K562 (cell line): ENCODE results near the gene NR3C2. TPM values are rescaled to one million over a fixed set of nuclear protein-coding genes. Genes with fewer than 3 reads are reported as not detected.

Experiments used
- ATAC-seq: fragments of 200-7000 bp; cut with Tn5 transposase; 3 replicates; pipeline ENCODE4 v1.9.1; 2020; ENCODE audit warnings: moderate library complexity
- BruUV-seq: library from RNA; stranded (reverse); fragments of 400-500 nt; replicated peaks from 2 replicates; lab custom pipeline; 2021; lab: Mats Ljungman, UMichigan
- CTCF ChIA-PET: fragments of 300-600 bp; formaldehyde crosslinking; extraction: SDS; loops from one replicate; lab custom pipeline; 2021; ENCODE audit warnings: low intra/inter-chr PET ratio; lab: Yijun Ruan, JAX
- POLR2A ChIA-PET: fragments of 300-600, 350-650 bp; sonication (Branson Sonifier 250); formaldehyde crosslinking; extraction: SDS; loops from one replicate; lab custom pipeline; 2021; ENCODE audit warnings: antibody characterized with exemption, inconsistent platforms; lab: Yijun Ruan, JAX
- DNase-seq, 4 experiments: peaks; one replicate each; pipeline versions ENCODE4 v3.0.0 to v3.0.0-alpha.2; 2011 to 2018; ENCODE audit warnings: low spot score in 3 of 4, mixed read lengths in 3 of 4; ENCODE audit errors: extremely low read depth in 1 of 4
- FAIRE-seq: peaks from 2 replicates; lab custom pipeline; 2011; peaks lifted over from hg19 to GRCh38; lab: Jason Lieb, UNC
- H2AFZ ChIP-seq: 2 replicates; pipeline ENCODE4 v1.6.0; 2011; ENCODE audit warnings: low read depth, low read length, control low read depth, inconsistent platforms
- H3K27ac ChIP-seq: fragments of 200-600 bp; 3 replicates; pipeline ENCODE4 v1.8.0; 2011; ENCODE audit warnings: low read depth, mild to moderate bottlenecking, control low read depth, inconsistent platforms, low read length, moderate library complexity, mixed read lengths; ENCODE audit errors: extremely low read depth
- H3K27me3 ChIP-seq, 2 experiments: fragments of 300-600 bp in 1 of 2; 2 replicates in 1 of 2; 3 replicates in 1 of 2; pipeline versions ENCODE4 v1.6.0 to v1.8.0; 2011; ENCODE audit warnings: inconsistent platforms in 2 of 2, low read length in 2 of 2, mild to moderate bottlenecking in 1 of 2, mixed read lengths in 1 of 2, moderate library complexity in 1 of 2; ENCODE audit not compliant: control insufficient read depth in 2 of 2, insufficient read depth in 2 of 2
- H3K36me3 ChIP-seq: fragments of 300-600 bp; 3 replicates; pipeline ENCODE4 v1.8.0; 2011; ENCODE audit warnings: mild to moderate bottlenecking, low read length, inconsistent platforms; ENCODE audit not compliant: control insufficient read depth, insufficient read depth
- H3K4me1 ChIP-seq, 2 experiments: fragments of 200-600 bp in 1 of 2; replicated peaks in 1 of 2; 2 replicates in 1 of 2; 3 replicates in 1 of 2; pipeline versions ENCODE4 v1.5.1 to v1.8.0; 2011; ENCODE audit warnings: inconsistent platforms in 2 of 2, low read length in 2 of 2, mild to moderate bottlenecking in 1 of 2, mixed read lengths in 1 of 2, moderate library complexity in 1 of 2; ENCODE audit not compliant: control insufficient read depth in 2 of 2, insufficient read depth in 2 of 2
- H3K4me2 ChIP-seq: 2 replicates; pipeline ENCODE4 v1.6.1; 2011; ENCODE audit warnings: low read length, control low read depth, inconsistent platforms, mixed read lengths; ENCODE audit not compliant: insufficient read depth
- H3K4me3 ChIP-seq: fragments of 200-600 bp; sonication (generic), shearing (Covaris generic); 2 replicates; pipeline ENCODE4 v1.5.1; 2016; ENCODE audit warnings: control low read depth, inconsistent platforms
- H3K79me2 ChIP-seq: fragments of 200-600 bp; 3 replicates; pipeline ENCODE4 v1.8.0; 2011; ENCODE audit warnings: low read length, inconsistent platforms; ENCODE audit not compliant: control insufficient read depth, insufficient read depth
- H3K9ac ChIP-seq, 2 experiments: 2 replicates each; pipeline versions ENCODE4 v1.6.0 to v1.6.1; 2011; ENCODE audit warnings: low read depth in 2 of 2, low read length in 2 of 2, control low read depth in 1 of 2, inconsistent platforms in 1 of 2, mild to moderate bottlenecking in 1 of 2, mixed read lengths in 1 of 2; ENCODE audit not compliant: insufficient read depth in 1 of 2
- H3K9me1 ChIP-seq: one replicate; pipeline ENCODE4 v1.6.0; 2011; ENCODE audit warnings: inconsistent platforms, mild to moderate bottlenecking, low read length, moderate library complexity; ENCODE audit not compliant: control insufficient read depth, insufficient read depth
- H3K9me3 ChIP-seq: replicated peaks from 2 replicates; pipeline ENCODE4 v1.5.1; 2011; ENCODE audit warnings: low read depth, low read length, inconsistent platforms; ENCODE audit not compliant: control insufficient read depth, insufficient read depth
- H4K20me1 ChIP-seq: replicated peaks from 2 replicates; pipeline ENCODE4 v1.6.1; 2011; ENCODE audit warnings: low read length, inconsistent platforms, mixed read lengths; ENCODE audit not compliant: control insufficient read depth, insufficient read depth
- CBX2 ChIP-seq: fragments of 200-600 bp; sonication (generic); IDR thresholded peaks from one replicate; pipeline ENCODE4 v1.6.1; 2012; ENCODE audit warnings: mild to moderate bottlenecking, low read length, inconsistent platforms; ENCODE audit not compliant: insufficient read depth, poor library complexity, severe bottlenecking
- DACH1 ChIP-seq: fragments of 450-650 bp; IDR thresholded peaks from 2 replicates; pipeline ENCODE4 v1.6.1; 2018; ENCODE audit not compliant: partially characterized antibody
- MCM5 ChIP-seq: fragments of 450-650 bp; IDR thresholded peaks from 2 replicates; pipeline ENCODE4 v1.6.1; 2016; ENCODE audit warnings: low read depth
- PYGO2 ChIP-seq: fragments of 450-650 bp; IDR thresholded peaks from 2 replicates; pipeline ENCODE4 v1.6.1; 2016; ENCODE audit warnings: mild to moderate bottlenecking, missing genetic modification characterization, moderate library complexity, missing compliant biosample characterization
- STAT5B ChIP-seq: fragments of 250-450 bp; sonication (Bioruptor Pico); IDR thresholded peaks from 2 replicates; pipeline ENCODE4 v1.8.0; 2021; ENCODE audit warnings: mild to moderate bottlenecking, inconsistent platforms
- ZNF695 ChIP-seq: fragments of 450-650 bp; formaldehyde crosslinking; IDR thresholded peaks from 2 replicates; pipeline ENCODE4 v1.4.0; 2020; ENCODE audit warnings: mild to moderate bottlenecking, moderate library complexity
- WGBS: fragments of 100-300 bp; shearing (Covaris generic); methylation state at CpG from one replicate; pipeline ENCODE4 v1.1.6; 2016; ENCODE audit warnings: low coverage, mixed read lengths; ENCODE audit not compliant: insufficient coverage; ENCODE audit errors: missing lambda C conversion rate; 5-methylcytosine and 5-hydroxymethylcytosine counted together
- in situ Hi-C: fragments of 300-500 bp; cut with MboI; formaldehyde crosslinking; loops from 4 replicates; pipeline ENCODE4 v1.15.0; 2018; ENCODE audit warnings: inconsistent platforms, mixed read lengths
- intact Hi-C: fragments of 100-400 bp; cut with micrococcal nuclease; formaldehyde crosslinking; loops from 2 replicates; pipeline ENCODE4 v1.14.2; 2022
- polyA plus RNA-seq, 8 experiments: library from polyadenylated mRNA; depleted of rRNA in 4 of 8; stranded (reverse) in 5 of 8; unstranded in 3 of 8; fragments of >200 nt; fragmentation: Nextera tagmentation in 2 of 8; fragmentation: Illumina TruSeq in 1 of 8; extraction: Ambion mirVana in 2 of 8; extraction: Trizol in 1 of 8; gene quantifications; 2 replicates each; pipeline versions ENCODE4 v1.2.1 to v1.2.3, GENCODE V29; 2011 to 2014; ENCODE audit warnings: inconsistent platforms in 1 of 8, missing spikeins in 1 of 8
- total RNA-seq, 7 experiments: library from RNA; depleted of rRNA in 6 of 7; stranded (reverse); fragments of >200 nt in 6 of 7; fragmentation: Illumina TruSeq in 2 of 7; extraction: Trizol in 2 of 7; gene quantifications; 2 replicates each; pipeline versions ENCODE4 v1.2.1 to v1.2.3, GENCODE V29; 2011 to 2021; ENCODE audit warnings: low replicate concordance in 1 of 7
- TF ChIP-seq, protein P1 (sequence below): fragments of 450-650 bp; IDR thresholded peaks from 2 replicates; pipeline ENCODE4 v1.6.1; 2016; ENCODE audit warnings: low read depth, mild to moderate bottlenecking, moderate library complexity
- TF ChIP-seq, protein P2 (sequence below): fragments of 450-650 bp; formaldehyde crosslinking; IDR thresholded peaks from 2 replicates; pipeline ENCODE4 v1.4.0; 2022; ENCODE audit warnings: missing genetic modification characterization

NR3C2 gene
- total and polyA plus RNA-seq, 9 of the 15 experiments (the other 6 are each of a cell fraction or from before 2014, with no cell fraction given), result 0.01 to 0.28 (median 0.16) TPM; not detected in 2

DNA sequence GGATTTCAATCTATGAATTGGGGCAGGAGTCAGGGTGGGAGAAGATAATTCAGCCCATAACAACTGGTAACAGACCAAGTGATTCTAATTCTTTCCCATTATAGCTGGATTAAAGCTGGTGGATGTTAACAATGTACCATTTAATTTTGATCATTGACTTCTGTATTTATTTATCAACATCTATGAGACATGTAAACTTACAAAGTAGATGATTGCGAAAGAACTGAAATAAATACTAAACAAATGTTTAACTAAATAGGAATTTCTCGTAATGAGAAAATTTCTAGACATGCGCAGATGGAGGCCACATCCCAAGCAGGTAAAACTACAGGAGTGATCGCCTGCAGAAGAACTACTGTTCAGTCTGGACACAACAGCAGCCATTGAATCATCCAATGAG lies 107.1 kb downstream of the NR3C2 start:
- in situ Hi-C loops, result no loop called here
- DNase-seq, result no peak
- TF ChIP-seq, protein P1, sequence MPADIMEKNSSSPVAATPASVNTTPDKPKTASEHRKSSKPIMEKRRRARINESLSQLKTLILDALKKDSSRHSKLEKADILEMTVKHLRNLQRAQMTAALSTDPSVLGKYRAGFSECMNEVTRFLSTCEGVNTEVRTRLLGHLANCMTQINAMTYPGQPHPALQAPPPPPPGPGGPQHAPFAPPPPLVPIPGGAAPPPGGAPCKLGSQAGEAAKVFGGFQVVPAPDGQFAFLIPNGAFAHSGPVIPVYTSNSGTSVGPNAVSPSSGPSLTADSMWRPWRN, result no peak
- TF ChIP-seq DACH1, result no peak
- TF ChIP-seq, protein P2, sequence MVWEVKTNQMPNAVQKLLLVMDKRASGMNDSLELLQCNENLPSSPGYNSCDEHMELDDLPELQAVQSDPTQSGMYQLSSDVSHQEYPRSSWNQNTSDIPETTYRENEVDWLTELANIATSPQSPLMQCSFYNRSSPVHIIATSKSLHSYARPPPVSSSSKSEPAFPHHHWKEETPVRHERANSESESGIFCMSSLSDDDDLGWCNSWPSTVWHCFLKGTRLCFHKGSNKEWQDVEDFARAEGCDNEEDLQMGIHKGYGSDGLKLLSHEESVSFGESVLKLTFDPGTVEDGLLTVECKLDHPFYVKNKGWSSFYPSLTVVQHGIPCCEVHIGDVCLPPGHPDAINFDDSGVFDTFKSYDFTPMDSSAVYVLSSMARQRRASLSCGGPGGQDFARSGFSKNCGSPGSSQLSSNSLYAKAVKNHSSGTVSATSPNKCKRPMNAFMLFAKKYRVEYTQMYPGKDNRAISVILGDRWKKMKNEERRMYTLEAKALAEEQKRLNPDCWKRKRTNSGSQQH (CRISPR knock-in tag), result no peak
- TF ChIP-seq PYGO2 (tag), result no peak
- no peak for TF ChIP-seq ZNF695 (CRISPR knock-in tag)
- TF ChIP-seq STAT5B (CRISPR knock-in tag), result no peak
- TF ChIP-seq MCM5, result no peak
- TF ChIP-seq CBX2, result no peak
- H3K4me3 ChIP-seq, result no peak overlapping the region
- H3K79me2 ChIP-seq, result no peaks in the 10 kb centered on the region
- no peak overlapping the region for H3K4me2 ChIP-seq
- 5% methylated on average over 4 of the region's 4 CpGs for WGBS
- H3K9ac ChIP-seq, result no peak overlapping the region
- intact Hi-C loops, result no loop called here
- BruUV-seq, result no TSS peak
- H3K9me3 ChIP-seq, result no peaks in the 10 kb centered on the region
- H3K27ac ChIP-seq, result no peak overlapping the region
- H3K4me1 ChIP-seq, result no peaks in the 10 kb centered on the region
- no peaks in the 10 kb centered on the region for H3K36me3 ChIP-seq
- H2AFZ ChIP-seq, result no peak overlapping the region
- POLR2A ChIA-PET, result no interaction called here
- H4K20me1 ChIP-seq, result no peaks in the 10 kb centered on the region
- FAIRE-seq, result no peak
- ATAC-seq, result no peak
- CTCF ChIA-PET, result no interaction called here
- H3K27me3 ChIP-seq, result no peaks in the 10 kb centered on the region
- no peaks in the 10 kb centered on the region for H3K9me1 ChIP-seq
